OCI-LY3 (cell line): ENCODE results near the gene MYBPC1.
"Not testable (repeated sequence)": the region's sequence is repeated elsewhere in the genome, so short reads cannot be mapped to it uniquely, and the experiment has no call there.

Source experiments
- CTCF ChIP-seq: fragments of 200-600, 300-600 bp; sonication (generic); IDR thresholded peaks from 2 replicates; pipeline ENCODE4 v1.5.1; 2014; ENCODE audit warnings: antibody characterized with exemption, low read length, low read depth
- EZH2phosphoT487 ChIP-seq: fragments of 200-600 bp; shearing (Covaris generic); IDR thresholded peaks from 2 replicates; pipeline ENCODE4 v1.6.1; 2018; ENCODE audit warnings: antibody characterized with exemption, mixed run types, low read depth

- not testable (repeated sequence) for TF ChIP-seq CTCF, EZH2phosphoT487
Measured at GRCh38 chr12:101660662-101661061, 65.9 kb downstream of the MYBPC1 start.
